HCT116 (cell line): Measurements from ENCODE around the gene PRPF40A.

Source experiments
- JUND ChIP-seq: IDR thresholded peaks from 2 replicates; pipeline ENCODE4 v1.6.1; 2012
- POLR2A ChIP-seq: IDR thresholded peaks from 2 replicates; pipeline ENCODE4 v1.7.0; 2011; ENCODE audit warnings: borderline replicate concordance; ENCODE audit not compliant: insufficient read depth, insufficient read length; ENCODE audit errors: extremely low read depth
- POLR2AphosphoS5 ChIP-seq: IDR thresholded peaks from 2 replicates; pipeline ENCODE4 v1.6.1; 2011; ENCODE audit warnings: mild to moderate bottlenecking, low read depth, low read length, moderate library complexity
- RAD21 ChIP-seq: IDR thresholded peaks from 2 replicates; pipeline ENCODE4 v1.6.1; 2012; ENCODE audit warnings: low read depth, mild to moderate bottlenecking
- SP1 ChIP-seq: IDR thresholded peaks from 2 replicates; pipeline ENCODE4 v1.6.1; 2012; ENCODE audit warnings: low read depth
- ZFX ChIP-seq: fragments of 450-650 bp; IDR thresholded peaks from 2 replicates; pipeline ENCODE4 v1.6.1; 2017
- TF ChIP-seq, protein P1 (sequence below), 3 experiments: fragments of 200-600 bp in 1 of 3; sonication (generic) in 1 of 3; IDR thresholded peaks in 2 of 3; conservative IDR thresholded peaks in 1 of 3; 2 replicates each; pipeline ENCODE4 v1.5.1; 2012 to 2017; ENCODE audit warnings: low read depth in 2 of 3, low read length in 2 of 3, antibody characterized with exemption in 1 of 3, borderline replicate concordance in 1 of 3, control low read depth in 1 of 3, mild to moderate bottlenecking in 1 of 3, mixed read lengths in 1 of 3, mixed run types in 1 of 3, moderate library complexity in 1 of 3; ENCODE audit not compliant: insufficient read depth in 1 of 3
- TF ChIP-seq, protein P2 (sequence below): IDR thresholded peaks from 2 replicates; pipeline ENCODE4 v1.6.1; 2012; ENCODE audit warnings: low read depth
- TF ChIP-seq, protein P3 (sequence below): IDR thresholded peaks from 2 replicates; pipeline ENCODE4 v1.6.1; 2011; ENCODE audit warnings: mild to moderate bottlenecking, low read length, moderate library complexity; ENCODE audit not compliant: insufficient replicate concordance; ENCODE audit errors: extremely low read depth

DNA sequence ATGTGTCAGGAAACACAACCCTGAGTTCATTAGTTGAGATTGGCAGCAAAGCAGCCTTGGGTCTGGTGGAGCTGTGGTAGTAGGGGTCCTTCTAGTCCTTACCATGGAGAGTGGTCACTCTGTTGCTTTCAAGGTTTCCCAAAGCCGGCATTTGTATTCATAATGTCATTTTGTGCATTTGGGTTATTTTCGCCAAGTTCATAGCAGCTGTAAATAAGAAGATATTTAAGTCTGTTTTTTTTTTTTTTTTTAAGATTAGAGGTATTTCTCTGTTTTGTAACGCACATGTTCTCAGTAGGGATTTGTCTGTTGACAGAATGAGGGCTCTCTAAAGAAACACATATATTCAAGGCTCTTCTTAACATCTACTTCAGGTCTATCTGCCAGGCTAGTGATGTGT lies 114.1 kb downstream of the PRPF40A start:
- TF ChIP-seq SP1, result no peak
- TF ChIP-seq, protein P1, sequence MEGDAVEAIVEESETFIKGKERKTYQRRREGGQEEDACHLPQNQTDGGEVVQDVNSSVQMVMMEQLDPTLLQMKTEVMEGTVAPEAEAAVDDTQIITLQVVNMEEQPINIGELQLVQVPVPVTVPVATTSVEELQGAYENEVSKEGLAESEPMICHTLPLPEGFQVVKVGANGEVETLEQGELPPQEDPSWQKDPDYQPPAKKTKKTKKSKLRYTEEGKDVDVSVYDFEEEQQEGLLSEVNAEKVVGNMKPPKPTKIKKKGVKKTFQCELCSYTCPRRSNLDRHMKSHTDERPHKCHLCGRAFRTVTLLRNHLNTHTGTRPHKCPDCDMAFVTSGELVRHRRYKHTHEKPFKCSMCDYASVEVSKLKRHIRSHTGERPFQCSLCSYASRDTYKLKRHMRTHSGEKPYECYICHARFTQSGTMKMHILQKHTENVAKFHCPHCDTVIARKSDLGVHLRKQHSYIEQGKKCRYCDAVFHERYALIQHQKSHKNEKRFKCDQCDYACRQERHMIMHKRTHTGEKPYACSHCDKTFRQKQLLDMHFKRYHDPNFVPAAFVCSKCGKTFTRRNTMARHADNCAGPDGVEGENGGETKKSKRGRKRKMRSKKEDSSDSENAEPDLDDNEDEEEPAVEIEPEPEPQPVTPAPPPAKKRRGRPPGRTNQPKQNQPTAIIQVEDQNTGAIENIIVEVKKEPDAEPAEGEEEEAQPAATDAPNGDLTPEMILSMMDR (IDR thresholded peaks at IDR 0.05 in 2 of 3, conservative IDR thresholded peaks at IDR 0.05 in 1 of 3; ENCODE audit: borderline replicate concordance in 1 of 3, insufficient read depth in 1 of 3, low read depth in 2 of 3, low read length in 2 of 3), result no peak
- TF ChIP-seq POLR2AphosphoS5, result no peak
- TF ChIP-seq, protein P2, sequence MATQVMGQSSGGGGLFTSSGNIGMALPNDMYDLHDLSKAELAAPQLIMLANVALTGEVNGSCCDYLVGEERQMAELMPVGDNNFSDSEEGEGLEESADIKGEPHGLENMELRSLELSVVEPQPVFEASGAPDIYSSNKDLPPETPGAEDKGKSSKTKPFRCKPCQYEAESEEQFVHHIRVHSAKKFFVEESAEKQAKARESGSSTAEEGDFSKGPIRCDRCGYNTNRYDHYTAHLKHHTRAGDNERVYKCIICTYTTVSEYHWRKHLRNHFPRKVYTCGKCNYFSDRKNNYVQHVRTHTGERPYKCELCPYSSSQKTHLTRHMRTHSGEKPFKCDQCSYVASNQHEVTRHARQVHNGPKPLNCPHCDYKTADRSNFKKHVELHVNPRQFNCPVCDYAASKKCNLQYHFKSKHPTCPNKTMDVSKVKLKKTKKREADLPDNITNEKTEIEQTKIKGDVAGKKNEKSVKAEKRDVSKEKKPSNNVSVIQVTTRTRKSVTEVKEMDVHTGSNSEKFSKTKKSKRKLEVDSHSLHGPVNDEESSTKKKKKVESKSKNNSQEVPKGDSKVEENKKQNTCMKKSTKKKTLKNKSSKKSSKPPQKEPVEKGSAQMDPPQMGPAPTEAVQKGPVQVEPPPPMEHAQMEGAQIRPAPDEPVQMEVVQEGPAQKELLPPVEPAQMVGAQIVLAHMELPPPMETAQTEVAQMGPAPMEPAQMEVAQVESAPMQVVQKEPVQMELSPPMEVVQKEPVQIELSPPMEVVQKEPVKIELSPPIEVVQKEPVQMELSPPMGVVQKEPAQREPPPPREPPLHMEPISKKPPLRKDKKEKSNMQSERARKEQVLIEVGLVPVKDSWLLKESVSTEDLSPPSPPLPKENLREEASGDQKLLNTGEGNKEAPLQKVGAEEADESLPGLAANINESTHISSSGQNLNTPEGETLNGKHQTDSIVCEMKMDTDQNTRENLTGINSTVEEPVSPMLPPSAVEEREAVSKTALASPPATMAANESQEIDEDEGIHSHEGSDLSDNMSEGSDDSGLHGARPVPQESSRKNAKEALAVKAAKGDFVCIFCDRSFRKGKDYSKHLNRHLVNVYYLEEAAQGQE, result no peak
- TF ChIP-seq JUND, result no peak
- no peak for TF ChIP-seq RAD21
- no peak for TF ChIP-seq ZFX
- no peak for TF ChIP-seq POLR2A
- TF ChIP-seq, protein P3, sequence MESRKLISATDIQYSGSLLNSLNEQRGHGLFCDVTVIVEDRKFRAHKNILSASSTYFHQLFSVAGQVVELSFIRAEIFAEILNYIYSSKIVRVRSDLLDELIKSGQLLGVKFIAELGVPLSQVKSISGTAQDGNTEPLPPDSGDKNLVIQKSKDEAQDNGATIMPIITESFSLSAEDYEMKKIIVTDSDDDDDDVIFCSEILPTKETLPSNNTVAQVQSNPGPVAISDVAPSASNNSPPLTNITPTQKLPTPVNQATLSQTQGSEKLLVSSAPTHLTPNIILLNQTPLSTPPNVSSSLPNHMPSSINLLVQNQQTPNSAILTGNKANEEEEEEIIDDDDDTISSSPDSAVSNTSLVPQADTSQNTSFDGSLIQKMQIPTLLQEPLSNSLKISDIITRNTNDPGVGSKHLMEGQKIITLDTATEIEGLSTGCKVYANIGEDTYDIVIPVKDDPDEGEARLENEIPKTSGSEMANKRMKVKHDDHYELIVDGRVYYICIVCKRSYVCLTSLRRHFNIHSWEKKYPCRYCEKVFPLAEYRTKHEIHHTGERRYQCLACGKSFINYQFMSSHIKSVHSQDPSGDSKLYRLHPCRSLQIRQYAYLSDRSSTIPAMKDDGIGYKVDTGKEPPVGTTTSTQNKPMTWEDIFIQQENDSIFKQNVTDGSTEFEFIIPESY, result no peak
